GM19328 (cell line): ENCODE results near the gene ACSF3.
"Not testable (repeated sequence)": the region's sequence is repeated elsewhere in the genome, so short reads cannot be mapped to it uniquely, and the experiment has no call there.

ENCODE experiments used
- ATAC-seq: cut with Tn5 transposase; IDR thresholded peaks from one replicate; pipeline ENCODE4 v1.9.1; 2021; ENCODE audit warnings: mild to moderate bottlenecking, moderate library complexity; ENCODE audit not compliant: unreplicated experiment

The ACSF3 gene

GRCh38 chr16:89185887-89186592 is 92.4 kb downstream of the ACSF3 start:
- not testable (repeated sequence) for ATAC-seq

GRCh38 chr16:89186593-89187031 is 93.0 kb downstream of the ACSF3 start:
- not testable (repeated sequence) for ATAC-seq

GRCh38 chr16:89187032-89187769 is 93.5 kb downstream of the ACSF3 start:
- no peak for ATAC-seq

GRCh38 chr16:89187770-89188392 is 94.2 kb downstream of the ACSF3 start:
- ATAC-seq, result no peak

GRCh38 chr16:89188471-89189357 is 95.1 kb downstream of the ACSF3 start:
- ATAC-seq, result not testable (repeated sequence)

- ATAC-seq, result no peak
Observed at GRCh38 chr16:89189358-89190025, 95.8 kb downstream of the ACSF3 start.

- ATAC-seq, result no peak
Observed at GRCh38 chr16:89190150-89190958, 96.7 kb downstream of the ACSF3 start.

GRCh38 chr16:89191033-89191900 is 97.6 kb downstream of the ACSF3 start:
- ATAC-seq, result no peak

GRCh38 chr16:89191901-89192185 is 98.2 kb downstream of the ACSF3 start:
- ATAC-seq, result no peak

- ATAC-seq, result not testable (repeated sequence)
Observed at GRCh38 chr16:89192186-89192955, 98.7 kb downstream of the ACSF3 start.

- no peak for ATAC-seq
Observed at GRCh38 chr16:89192956-89193575, 99.4 kb downstream of the ACSF3 start.

GRCh38 chr16:89193576-89194293 is 100.1 kb downstream of the ACSF3 start:
- ATAC-seq, result no peak

- no peak for ATAC-seq
Observed at GRCh38 chr16:89194340-89195311, 101.0 kb downstream of the ACSF3 start.

GRCh38 chr16:89195521-89196171 is 102.0 kb downstream of the ACSF3 start:
- ATAC-seq, result no peak

GRCh38 chr16:89197033-89197632 is 103.5 kb downstream of the ACSF3 start:
- ATAC-seq, result no peak
